Gastrocnemius medialis (tissue), 4 donors: Measurements from ENCODE around the gene OS9.

Experiments used
- CTCF ChIP-seq, 5 experiments: fragments of 450-650 bp in 3 of 5; fragments of 200-600 bp in 2 of 5; sonication (generic) in 2 of 5; IDR thresholded peaks in 4 of 5; conservative IDR thresholded peaks in 1 of 5; 1 replicate in 4 of 5; 2 replicates in 1 of 5; pipeline ENCODE4 v1.5.1; 2016 to 2019; ENCODE audit warnings: antibody characterized with exemption in 5 of 5, mild to moderate bottlenecking in 3 of 5, moderate library complexity in 3 of 5
- POLR2A ChIP-seq, 2 donors: fragments of 450-650 bp; IDR thresholded peaks; one replicate each; pipeline ENCODE4 v1.6.1; 2017; ENCODE audit warnings: antibody characterized with exemption in 2 of 2, mild to moderate bottlenecking in 2 of 2, moderate library complexity in 2 of 2

- TF ChIP-seq CTCF (IDR thresholded peaks at IDR 0.05 in 4 of 5, conservative IDR thresholded peaks at IDR 0.05 in 1 of 5): no peak
- TF ChIP-seq POLR2A (IDR thresholded peaks at IDR 0.05): no peak
Observed at GRCh38 chr12:57755454-57756372, 61.8 kb downstream of the OS9 start.
